Fibroblast of peridontal ligament (primary cell): ENCODE results near the gene FOXN3.

Source experiments
- DNase-seq: peaks from one replicate; pipeline ENCODE4 v3.0.0-alpha.2; 2010; ENCODE audit errors: extremely low read depth

FOXN3 gene

DNA sequence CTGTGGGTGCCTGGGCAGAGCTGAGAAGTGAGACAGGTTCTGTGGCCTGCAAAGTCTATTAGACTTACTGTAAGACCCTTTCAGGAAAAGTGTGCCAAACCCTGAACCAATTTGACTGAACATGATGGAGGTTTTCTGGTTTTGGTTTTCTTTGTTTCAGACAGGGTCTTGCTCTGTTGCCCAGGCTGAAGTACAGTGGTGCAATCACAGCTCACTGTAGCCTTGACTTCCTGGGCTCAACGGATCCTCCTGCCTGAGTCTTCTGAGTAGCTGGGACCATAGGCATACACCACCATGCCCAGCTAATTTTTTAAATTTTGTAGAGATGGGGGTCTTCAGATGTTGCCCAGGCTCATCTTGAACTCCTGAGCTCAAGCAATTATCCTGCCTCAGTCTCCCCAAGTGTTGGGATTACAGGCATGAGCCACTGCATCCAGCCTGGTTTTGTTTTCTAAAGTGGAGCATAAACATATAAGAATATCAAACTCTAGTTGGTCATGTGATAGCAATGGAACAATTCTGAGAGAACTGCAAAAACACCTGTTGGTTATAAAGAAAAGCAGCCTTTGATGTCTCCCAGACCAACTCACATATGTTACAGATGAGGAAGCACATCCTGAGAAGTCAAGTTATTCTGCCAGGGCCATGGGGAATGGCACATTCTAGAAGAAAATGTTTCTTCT, 166.9 kb downstream of the FOXN3 start:
- DNase-seq: no peak

DNA sequence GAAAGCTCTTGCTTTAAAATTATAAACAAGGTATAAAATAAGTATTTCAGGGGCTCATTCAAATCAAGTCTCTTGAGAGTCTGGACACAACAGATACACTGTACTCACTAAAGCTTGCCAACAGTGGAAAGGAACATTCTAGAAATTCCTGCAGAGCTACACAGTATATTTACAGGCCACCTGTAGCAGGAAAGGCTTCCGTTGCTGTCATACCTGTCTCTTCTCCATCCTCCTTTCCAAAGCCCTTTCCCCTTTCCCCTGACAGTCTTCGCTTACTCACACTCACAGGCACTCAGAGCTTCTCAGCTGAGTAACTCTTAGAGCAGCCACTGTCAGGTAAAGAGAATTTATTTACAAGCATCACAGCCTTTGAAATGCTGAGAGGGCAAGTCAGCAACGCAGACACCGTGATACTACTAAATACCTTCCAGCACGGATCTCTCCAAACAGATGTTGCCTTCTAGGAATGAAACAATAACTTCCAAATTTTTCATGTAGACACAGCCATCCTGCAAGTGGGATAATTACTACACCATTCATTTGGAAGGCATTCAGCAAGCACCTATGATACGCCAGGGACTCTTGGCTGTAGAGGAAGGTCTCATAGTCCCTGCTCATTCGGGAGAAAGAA, 167.9 kb downstream of the FOXN3 start:
- DNase-seq: no peak

DNA sequence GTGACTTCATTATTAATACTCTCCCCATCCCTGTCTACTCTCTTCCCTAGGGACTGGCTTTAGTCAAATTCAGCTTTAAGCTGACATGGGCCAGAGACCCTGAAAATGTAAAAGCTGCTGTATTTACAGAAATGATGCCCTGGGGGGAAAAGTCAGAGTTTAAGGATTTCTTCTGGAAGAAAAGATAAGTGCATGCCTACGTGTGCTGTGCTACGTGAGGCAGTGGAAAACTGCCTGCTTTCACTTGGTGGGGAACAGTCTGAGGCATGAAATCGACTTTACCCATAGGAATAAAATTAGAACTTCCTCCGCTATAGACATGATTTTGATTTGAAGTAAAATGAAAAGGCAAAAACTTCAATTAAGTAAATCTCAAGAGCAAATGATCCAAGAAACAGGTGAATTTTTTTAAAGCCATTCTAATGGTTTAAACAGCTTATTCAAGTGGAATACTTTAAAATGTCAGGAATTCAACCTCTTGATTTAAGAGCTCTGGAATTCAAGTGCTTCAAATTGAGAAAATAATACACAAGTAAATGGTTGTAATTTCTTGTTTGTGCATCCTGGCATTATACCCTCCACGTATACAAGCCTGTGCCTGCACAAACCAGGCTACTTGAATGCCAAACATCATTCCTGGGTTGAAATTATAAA, 168.5 kb downstream of the FOXN3 start:
- no peak for DNase-seq

DNA sequence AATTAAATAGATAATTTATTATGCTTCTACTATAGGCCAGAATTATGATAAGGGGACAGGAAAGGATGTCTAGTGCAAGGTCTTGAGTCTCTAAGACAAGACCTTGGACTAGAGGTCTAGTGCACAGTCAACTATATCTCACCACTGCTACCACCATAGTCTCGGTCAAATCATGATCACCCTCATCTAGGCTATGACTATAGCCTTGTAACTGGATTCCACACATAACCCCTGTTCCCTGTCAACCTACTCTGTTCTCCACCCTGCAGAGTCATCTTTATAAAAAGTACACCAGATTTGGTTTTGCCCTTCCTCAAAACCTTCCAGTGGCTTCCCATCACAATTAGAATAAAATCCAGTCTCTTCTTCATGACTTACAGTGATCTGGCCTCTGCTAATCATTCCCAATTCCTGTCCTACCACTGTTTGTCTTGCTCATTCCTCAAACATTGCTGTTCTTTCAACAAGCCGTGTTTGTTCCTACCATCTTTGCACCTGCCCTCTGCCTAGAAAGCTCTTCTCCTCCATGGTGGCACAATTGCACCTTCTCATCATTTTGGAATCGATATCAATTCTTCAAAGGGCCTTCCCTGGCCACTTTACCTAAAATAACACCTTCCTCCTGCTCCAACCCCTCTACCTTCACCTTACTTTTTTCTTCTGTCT, 169.4 kb downstream of the FOXN3 start:
- no peak for DNase-seq

DNA sequence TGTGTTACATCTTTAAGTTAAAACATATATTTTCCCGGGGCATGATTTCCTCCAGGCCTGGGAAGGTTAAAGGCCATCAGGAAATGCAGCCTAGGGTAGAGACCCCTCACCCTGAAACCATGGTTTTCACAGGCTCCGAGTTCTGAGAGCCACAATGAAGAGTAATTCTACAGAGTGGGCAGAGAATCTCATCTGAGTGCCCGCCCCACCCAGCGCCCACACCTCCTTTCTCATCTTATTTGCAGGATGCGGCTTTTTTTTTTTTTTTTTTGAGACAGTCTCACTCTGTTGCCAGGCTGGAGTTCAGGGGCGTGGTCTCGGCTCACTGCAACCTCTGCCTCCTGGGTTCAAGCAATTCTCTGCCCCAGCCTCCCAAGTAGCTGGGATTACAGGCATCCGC, 170.7 kb downstream of the FOXN3 start:
- DNase-seq: no peak

DNA sequence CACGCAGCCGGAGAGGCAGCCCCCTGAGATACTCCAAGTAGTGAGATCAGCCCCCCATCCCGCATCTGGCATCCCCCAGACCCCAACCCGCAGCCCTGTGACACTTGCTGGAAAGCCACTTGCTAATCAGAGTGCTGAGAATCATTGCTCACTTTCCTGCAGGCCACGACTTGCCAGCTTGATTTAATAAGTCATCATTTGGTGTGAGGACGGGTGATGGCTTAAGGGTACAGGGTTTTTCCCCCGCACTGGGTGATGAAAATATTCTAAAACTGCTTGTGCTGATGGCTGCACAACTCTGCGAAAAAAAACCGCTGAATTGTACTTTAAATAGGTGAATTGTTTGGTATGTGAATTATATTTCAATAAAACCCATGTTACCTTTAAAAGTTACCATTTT, 171.2 kb downstream of the FOXN3 start:
- no peak for DNase-seq

DNA sequence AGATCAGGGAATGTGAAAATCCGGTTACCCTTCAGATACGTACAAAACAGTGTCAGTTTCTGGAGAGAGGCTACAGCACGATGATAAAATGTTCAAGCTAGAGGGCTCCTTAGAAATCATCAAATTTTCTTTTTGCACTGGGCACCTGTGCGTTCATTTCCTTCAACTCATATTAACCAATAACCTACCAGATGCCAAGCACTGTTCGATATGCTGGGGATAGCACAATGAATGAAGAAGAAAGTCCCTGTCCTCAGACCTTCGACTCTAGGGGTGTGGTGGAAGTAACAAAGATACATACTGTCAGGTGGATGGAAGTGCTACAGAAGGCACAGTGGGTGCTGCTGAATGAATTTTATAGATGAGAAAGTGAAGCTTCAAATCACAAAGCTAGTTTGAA, 172.3 kb downstream of the FOXN3 start:
- DNase-seq: no peak

DNA sequence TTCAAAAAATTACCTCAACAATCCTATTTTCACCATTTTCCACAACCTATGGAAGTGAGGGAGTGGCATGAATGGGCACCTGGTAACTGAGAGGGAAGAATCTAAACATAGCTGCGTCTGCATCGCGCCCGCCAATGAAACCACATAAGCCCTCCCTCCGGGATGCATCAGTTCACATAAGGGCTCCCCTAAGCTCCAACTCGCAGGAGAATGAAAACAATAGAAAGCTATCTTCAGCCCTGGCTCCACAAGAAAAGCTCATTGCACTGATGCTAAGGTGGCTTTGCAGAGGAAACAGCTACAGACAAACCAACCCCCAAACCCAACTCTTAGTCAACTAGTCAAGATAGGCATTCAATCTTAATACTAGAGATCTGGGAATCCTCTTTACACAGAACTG, 173.3 kb downstream of the FOXN3 start:
- DNase-seq: no peak

DNA sequence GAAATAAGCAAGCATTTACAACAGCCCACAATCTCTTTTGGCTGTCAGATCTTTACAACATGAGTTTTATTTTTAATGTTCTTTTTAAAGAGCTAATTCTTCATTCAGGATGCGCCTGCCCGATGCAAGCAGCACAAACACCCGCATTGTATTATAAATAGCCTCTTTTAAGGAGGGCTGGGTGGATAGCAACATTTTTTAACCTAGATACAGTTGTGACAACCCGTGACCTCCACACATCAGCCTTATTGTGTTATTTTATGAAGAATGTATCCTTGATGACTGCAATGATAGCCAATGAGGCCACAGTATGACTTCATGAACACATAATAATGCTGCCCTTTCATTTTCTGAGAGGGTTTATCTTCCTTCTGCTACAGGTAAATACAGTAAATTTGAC, 173.7 kb downstream of the FOXN3 start:
- DNase-seq: no peak

DNA sequence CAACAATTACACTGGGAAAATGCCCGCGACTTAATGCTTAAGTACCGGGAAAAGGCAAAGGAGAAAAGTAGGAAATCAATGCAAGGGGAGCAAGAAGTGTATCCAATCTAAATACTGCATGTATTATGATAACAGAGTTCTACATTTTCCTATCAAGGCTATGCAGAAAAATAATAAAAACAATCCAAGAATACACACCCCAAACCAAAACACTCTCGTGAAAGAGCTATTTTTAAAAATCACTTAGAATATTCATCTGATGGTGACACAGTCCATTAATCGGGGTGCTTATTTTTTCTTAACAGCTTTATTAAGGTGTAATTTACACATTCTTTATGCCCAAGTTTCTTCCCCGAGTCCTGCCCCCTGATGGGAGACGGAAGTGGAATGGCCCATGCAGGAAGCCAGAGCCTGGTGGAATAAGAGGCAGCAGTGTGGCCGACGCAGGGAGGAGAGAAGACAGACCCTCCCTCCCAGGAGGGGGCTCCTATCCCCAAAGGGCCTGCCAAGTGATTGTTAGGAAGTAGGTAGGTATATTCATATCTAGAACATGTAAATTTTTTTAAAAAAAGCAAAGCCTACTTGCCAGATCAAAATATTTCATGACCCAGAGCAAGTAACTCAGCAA, 174.3 kb downstream of the FOXN3 start:
- no peak for DNase-seq

DNA sequence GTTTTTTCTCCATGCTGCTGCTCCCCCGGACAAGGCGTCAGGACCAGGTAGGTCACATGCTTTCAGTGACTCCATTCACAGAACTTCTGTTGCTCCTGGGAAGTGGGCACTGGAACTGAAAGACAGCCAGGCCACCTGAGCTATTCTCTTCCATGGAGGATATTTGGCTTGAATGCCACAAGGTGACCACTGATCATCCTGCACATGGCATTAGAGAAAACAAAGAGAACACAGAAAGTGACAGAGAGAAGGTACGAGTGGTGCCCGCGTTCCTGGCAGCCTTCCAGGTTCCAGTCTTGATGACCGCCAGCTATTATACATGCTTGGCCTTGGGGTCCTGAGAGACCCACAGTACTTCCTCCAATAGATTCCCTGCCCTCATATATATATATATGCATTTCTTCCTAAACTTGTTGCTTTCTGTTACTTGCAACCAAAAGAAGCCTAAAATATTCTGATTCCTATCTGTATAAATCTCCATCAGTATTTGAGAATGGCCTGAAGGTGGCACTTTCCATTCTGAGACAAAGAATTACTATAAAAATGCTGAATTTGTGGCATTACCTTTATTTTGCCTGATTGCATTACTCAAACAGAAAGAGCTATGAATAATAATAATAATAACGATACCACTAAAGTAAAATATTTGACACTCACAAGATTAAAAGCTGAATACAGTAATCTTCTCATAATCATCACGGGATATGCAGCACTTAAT, 174.9 kb downstream of the FOXN3 start:
- DNase-seq: no peak

DNA sequence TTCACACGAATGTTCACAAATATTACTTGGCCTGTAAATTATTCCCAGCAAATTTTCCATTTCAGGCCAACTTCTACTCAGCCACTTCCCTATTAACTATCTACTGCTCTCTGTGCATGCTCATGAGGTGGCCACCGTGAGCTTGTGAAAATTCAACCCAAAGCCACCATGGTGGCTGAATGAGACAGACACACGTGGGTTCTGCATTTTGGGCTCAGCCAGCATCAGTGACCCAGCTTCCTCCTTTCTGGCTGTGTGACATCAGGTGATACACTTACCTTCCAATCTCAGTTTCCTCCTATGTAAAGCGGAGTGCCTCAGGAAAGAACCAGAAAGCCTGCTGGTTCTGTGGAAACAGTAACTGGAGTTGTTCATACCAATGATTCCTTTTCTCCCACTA, 175.8 kb downstream of the FOXN3 start:
- no peak for DNase-seq

DNA sequence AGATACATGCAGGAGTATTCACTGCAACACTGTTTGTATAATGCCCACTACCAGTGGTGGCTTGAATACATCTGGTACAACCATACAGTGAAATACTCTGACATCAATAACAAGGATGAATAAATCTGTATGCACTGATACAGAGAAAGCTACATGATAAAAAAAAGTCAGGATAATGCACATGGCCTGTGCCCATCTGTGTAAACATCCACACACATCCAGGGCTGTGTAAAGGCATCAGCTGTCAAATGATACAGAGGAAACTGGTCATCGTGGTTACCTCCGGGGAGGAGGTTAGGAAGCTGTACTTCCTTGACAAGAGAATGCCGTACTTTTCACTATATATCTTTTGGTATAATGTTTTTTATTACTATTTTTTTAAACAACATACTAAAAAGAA, 176.6 kb downstream of the FOXN3 start:
- no peak for DNase-seq

DNA sequence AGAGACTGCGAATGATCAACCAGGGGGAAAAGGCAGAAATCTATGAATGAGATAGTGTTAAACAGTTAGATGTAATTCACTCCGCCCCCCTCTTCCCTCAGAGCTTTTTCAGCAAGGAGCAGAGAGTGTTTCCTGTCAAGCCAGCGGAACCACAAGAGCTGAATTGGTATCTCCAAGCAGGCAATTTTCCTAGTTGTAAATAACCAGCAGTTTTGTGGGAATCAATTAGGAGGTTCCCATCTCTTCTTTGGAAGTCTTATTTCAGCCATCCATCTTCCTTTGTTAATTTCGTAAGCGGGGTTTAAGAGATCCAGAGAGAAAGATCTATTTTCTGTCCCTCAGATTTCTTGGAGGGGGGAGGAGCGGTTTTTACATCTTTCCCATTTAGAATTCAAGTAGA, 178.0 kb downstream of the FOXN3 start:
- DNase-seq: no peak

DNA sequence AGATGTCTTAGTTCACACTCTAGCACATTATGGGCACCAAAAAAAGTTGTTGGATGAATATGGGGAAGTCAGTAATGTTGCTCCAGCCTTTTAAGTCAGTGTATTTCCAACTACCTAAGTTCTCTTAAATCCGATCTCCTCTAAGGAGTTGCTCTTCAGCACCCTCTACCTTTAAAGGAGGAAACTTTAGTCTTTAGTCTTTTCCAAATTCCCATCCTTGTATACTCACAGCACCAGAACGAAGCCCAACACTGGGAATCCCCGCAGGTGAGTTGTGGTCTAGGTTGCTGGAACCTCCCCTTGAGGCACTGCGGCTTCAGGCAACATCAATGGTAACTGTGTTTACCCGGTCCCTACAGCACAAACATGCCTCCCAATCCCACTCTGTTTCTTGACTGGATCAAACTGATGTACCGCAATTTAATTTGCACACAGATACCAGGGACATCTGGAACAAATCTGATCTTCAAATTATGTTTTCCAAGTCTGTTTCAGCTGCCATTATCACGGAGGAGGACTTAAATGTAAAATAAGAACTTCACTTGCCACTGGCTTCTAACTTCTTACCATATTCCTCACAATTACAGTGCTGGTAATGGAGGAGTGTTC, 179.0 kb downstream of the FOXN3 start:
- DNase-seq: peak; percentile 61

DNA sequence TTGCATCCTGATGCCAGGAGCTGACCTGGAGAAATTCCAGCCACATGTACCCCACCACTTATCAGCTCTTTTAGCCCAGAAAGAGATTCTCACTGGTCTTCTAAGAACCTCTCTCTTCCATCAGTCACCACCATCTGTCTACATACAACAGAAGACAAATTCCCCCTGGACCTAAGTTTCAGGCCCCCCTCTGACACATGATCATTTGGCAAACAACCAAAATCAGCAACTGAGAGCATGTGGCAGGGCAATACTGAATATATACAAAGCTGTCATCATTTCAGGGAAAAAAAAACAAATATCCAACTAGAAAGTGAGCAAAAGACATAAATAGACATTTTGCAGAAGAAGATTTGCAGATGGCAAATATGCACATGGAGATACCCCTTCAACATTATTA, 180.2 kb downstream of the FOXN3 start:
- peak; percentile 16 for DNase-seq

DNA sequence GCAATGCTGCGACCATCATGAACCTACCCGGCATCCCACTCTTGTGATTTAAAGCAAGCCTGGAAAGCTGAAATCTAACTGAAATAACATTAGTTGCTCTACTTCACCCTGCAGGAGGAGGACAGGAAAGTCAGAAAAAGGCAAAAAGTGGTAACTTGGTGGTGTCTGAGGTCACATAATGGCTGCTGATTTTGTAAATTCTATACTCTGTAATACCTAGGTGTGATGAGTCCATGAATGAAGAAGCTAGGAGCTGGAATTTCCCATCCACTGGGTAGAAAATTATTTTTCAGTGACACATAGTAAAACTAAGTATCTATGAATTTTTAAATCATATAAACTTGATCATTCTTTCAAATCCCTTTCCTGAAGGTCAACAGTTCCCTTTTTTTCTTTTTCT, 183.8 kb downstream of the FOXN3 start:
- no peak for DNase-seq

DNA sequence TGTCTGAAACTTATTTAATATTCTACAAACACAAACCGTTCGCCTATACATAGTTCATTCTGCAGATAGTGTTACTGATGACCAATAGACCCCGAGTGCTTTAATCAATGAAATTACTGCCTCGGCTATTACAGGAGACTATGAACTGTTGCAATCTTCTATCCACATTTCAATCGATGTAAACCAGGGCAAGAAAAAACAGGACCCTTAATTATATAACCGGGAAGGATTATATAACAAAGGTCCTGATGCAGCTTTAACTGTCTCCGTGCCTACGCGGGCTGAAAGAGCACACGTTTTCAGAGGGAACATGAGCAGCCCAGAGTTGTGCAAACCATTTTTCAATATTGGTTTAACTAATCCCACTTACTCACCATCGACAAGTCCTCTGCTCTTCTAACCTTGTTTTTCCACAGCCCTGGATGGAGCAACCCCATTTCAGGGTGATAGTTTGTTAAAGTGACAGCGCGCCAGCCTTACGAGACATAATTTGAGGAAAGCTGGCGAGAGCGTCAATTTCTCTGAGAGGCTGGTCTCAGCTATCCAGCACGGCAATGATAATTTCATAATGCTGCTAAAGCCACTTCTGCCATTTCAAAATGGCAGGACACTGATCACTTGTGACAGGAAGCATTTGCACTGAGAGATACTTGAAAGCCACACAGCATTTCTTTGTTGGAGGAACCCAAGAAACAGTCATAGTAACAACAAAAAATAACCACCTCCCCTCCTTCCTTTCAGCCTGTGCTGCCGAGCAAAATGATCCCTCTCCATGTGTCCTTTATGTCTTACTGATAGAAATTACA, 184.6 kb downstream of the FOXN3 start:
- DNase-seq: no peak

DNA sequence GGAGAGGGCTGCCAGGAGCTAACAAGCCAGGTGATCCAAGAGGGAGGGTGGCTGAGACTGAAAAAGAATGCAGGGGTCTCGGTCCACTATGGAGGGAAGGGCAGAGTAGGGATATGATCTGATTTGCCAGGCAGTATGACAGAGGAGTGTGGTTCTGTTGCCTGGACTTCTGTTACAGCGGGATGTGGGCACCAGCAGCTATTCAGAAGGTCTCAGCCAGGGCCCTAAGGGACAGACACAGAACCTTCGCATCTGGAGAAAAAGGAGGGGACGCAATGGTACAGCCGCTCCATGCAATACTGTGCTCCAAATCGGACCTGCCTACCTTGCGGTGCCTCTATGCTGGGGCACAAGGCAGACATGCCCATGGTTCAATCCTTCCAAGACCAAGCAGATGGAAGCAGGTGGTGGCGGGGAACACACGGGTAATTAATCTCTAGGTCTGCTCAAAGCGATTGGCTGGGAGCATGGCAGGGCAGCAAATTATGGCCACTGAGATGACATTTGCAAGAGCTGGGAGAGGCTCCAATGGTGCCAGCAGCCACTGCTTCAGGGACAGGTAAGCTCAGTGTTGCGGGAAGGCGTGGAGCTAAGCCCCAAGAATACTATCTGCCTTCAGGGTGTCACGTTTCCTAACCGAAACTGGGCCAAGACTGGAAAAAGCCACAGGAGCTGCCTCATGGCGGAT, 185.5 kb downstream of the FOXN3 start:
- no peak for DNase-seq
